ENCODE measurements around the gene SCRG1.

SCRG1 gene

DNA sequence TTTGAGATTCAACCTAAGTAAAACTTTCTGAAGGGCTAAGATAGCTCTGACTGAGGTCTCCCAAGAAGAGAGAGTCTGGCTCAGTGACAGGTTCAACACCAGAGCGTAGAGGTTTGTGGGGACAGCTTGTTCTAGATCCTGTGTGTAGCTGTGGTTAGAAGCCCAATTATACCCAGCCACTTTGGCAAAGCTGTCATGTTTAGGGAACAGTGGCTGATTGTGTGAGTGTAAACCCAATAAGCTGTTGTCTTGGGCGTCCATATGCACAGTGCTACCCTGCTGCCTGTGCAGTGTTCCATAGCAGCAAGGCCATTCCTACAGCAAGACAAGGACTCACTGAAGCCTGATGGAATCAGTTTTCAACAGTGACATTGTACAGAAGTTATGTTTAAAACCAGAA is 11.2 kb upstream of the SCRG1 start:
- DNase-seq = no peak

- DNase-seq = no peak
Measured at GRCh38 chr4:173405840-173406606, 7.1 kb upstream of the SCRG1 start.

DNA sequence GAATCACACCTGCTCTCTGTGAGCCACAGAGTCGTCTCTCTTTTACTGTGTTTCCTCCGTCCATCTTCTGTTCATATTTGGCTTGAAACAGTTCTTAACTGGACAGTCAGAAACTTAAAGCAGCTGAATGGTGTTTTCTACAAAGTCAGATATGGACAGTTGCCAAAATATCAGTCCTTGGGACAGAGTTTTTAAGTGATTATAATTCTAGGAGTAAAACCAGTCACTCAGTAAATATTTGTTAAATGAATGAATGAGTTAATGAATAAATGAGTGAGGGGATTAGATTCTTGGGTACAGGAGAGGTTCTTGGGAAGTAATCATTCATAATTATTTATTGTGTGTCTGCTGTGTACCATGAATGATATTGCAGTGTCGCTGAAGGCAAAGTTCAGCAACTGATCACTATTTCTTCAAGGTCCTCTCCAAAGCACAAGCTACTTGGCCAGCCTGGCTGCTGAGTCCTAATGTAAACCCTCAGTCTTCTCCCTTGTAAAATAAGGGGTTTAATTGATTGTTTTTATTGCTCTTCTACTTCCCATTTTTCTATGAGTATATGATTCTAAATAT is 5.5 kb upstream of the SCRG1 start:
- DNase-seq = no peak

DNA sequence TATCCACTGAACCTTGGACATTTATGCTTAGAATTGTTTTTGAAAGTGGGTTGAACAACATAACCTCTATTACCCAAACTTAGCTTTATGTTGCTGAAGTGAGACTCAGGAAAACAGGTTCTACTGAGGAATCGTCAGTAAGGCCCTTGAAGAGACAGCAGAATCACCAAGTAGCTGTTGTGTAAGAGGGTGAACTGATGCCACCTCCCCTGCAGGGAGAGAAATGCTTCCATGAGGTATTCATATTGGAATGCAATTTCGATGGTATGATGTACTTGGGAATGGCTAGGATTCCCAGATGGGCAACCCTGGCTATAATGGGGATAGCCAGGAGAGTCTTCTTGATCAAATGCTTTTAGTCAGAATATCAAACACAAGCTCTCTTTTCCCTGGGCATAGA is 4.1 kb upstream of the SCRG1 start:
- DNase-seq = no peak

DNA sequence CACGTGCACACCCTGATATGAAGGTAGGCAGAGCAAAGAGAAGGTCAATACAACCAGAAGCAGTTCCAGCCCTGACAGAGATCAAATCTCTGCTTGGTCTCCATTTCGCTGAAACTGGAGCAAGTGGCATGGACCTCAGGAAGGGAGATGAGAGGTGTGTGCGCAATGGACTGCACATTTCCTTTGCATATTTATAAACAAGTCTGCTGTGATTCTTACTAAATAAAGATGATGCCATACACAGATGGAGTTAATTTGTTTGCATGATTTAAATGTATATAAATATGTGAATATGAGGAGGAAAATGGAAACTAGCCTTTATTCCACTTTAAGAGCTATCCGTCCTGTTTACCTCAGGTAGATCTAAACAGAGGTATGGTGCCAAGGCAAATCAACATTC is 2.1 kb upstream of the SCRG1 start:
- no peak for DNase-seq

DNA sequence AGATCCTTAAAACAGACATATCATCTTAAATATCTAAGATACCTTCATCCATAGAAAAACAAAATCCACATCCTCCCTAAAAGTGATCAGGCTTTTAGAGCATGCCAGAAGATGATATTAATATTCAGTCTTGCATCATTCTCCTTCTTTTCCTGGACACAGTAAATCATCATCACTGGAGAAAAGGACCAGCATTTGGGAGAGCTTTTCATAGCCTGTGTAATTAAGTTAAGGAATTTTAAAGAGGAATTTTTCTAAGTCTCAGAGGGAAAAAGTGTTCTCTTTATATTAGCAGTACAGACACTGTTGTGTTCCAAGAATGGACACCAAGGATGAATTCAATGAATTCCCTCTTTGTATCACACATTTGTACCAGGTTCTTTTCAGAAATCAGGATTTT is 696 bp downstream of the SCRG1 start:
- no peak for DNase-seq

DNA sequence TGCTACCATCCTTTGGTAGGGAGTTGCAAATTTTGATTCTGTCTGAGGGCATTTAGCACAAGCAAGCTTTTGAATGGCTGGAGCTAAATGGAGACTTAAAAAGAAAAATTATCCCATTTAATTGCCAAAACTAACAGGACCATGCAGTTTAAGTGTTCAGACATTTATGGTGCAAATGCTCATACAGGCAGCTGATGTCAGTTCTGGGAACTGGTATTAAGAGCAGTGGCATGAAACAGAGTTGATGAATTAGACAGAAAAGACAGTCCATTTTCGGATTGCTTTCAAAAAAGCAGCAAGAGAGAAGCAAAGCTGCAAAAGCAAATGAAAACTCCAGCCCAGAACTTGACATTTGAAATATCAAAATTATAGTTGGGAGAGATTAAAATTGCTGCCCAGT is 1.3 kb downstream of the SCRG1 start:
- no peak for DNase-seq

- no peak for DNase-seq
Measured at GRCh38 chr4:173391701-173392100, 7.2 kb downstream of the SCRG1 start.

DNA sequence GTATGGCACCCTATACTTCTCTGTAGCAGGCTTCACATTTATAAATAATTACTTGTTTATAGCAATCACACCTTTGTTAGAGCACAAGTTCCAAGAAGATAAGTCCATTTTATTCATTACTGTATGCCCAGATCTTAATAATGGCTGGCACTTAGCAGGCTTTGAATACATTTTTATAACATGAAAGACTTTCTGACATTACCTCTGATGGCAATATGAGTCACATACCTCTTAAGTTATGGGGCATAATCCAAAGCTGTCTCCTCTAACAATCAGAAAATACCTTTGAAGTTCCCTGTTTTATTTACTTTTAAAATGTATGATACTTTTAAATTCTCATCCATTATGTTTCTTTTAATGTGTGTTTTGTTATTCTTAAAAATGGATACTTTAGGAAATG is 12.2 kb downstream of the SCRG1 start:
- no peak for DNase-seq

DNA sequence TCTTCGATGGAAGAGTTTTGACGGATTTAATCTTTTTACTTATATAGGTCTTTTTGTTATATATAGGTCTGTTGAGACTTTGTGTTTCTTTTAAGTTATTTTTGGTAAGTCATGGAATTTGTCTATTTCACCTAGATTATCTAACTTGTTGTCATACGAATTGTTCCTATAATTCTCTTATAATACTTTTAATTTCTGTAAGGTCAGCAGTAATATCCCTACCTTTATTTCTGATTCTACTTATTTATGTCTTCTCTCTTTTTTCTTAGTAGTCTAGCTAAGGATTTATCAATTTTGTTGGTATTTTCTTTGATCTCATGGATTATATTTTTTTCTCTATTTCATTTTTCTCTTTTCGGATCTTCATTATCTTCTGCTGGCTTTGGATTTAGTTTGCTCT is 16.6 kb downstream of the SCRG1 start:
- DNase-seq = no peak

GRCh38 chr4:173381610-173382009 is 17.3 kb downstream of the SCRG1 start:
- no peak for DNase-seq

GRCh38 chr4:173380987-173381386 is 17.9 kb downstream of the SCRG1 start:
- no peak for DNase-seq

DNA sequence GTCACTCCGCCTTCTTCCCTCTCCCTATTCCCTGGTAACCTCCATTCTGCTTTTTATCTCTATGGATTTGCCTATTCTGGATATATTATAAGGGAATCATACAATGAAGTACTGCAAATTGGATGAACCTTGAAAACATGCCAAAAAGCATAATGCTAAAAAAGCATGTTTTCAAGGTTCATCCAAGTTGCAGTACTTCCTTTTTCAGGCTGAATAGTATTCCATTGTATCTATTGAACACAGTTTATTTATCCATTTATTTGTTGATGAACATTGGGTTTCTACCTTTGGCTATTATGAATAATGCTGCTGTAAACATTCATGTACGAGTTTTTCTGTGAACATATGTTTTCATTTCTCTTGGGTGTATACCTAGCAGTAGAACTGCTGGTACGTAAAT is 19.0 kb downstream of the SCRG1 start:
- DNase-seq = no peak

DNA sequence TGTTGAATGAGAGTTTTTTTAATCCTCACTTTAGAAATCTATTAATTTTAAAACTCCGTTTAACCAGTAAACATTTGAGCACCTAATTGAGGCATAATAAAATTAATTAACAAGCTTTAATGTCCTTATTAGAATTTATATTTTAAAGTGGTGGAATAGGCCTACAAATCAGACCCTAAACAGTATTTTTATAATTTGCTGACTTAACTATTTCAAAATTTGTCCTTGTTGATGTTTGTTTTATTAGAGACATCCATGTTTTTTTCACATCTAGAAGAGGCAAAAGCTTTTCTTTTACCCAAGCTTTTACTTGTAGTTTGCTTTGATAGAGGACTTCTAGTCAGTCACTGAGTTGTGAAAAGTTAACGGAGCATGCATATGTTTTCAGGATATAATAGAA is 24.3 kb downstream of the SCRG1 start:
- no peak for DNase-seq

DNA sequence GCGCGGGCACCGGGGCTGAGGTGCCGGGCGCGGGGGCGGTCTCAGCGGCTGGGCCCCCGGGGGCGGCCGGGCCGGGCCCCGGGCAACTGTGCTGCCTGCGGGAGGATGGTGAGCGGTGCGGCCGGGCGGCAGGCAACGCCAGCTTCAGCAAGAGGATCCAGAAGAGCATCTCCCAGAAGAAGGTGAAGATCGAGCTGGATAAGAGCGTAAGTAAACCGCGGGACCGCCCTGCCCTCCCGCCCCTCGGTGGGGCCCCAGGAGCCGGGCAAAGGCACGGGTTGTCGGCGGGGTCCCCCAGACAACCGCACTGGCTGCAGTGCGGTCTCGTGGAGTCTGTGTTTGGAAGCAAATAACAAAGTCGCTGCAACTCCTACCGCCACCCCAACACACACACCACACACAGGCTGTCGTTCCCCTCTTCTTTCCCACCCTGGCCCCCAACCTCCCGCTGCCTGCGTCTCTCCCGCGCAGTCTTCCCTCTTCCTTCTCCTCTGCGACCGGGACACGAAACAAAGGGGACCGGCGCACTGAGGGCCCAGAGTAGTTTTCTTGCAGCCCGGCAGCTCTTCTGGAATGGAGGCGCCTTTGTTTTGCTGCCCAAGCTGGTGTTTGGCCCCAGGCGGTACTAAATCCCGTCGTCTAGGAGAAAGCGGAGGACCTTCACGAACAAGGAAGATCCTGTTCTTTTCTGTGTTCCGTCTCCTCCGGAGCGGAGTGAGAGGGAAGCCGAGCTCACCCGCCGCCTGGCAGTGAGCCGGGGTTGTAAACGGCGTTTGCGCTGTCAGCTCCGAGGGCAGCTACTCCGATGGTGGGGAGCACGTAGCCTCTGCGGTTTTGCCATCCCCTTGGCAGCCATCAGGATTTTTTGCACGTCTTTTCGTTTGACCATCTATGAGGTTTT is 27.4 kb downstream of the SCRG1 start:
- DNase-seq = peak; percentile 85

DNA sequence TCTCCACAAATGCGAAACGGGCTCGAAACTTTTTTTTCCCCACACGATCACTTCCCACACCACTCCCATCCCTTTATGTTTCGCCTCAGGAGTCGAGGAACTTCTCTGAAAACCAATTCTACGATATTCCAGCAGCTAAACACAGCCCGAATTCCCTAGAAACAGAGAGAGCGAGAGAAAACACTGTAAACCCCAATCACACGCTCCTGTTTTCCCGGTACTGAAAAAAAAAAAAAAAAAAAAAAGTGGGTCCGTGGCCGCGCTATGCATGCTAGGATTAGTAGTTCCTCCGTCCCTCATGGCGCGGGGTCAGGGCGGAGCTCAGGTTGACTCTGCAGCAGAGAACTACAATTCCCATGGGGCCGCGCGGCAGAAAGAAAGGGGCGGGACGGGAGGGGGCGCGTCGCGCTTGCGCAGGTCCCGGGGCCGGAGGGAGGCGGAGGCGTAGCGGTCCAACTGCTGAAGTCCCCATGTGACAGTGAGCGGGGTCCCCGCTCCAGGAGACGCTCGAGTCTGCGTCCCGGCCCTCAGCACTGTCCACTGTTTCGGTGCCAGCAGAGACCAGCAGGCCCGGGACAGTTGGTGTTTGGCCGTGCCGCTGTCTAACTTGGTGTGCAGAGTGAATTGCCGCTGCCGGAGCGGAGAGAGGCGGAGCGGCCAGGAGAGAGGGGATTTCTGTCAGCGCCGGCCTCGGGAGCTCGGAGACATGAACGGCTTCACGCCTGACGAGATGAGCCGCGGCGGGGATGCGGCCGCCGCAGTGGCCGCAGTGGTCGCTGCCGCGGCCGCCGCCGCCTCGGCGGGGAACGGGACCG is 28.2 kb downstream of the SCRG1 start, which contains the start of gene SAP30:
Gene SAP30 (plus strand): TSS at position 478 of the 815 bp plus-strand sequence. CDS start 229 bp downstream, at position 707.
- peak; percentile 99 for DNase-seq

DNA sequence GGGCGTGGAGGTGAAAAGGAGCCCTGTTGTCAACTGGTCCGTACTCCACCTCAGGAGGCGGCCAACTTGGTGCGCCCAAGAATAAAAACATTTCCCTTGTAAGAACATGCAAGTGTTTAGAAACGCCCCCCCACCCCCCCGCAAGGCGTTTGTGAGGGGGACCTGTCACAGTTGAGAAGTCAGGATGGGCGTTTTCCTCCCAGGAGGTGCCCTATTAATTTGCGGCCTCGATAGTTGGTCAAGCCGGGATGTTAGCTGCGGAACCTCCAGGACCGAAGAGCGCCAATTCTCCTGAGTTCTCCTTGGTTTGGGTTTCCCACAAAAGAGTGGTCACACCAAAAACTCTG is 28.8 kb downstream of the SCRG1 start:
- peak; percentile 80 for DNase-seq

DNA sequence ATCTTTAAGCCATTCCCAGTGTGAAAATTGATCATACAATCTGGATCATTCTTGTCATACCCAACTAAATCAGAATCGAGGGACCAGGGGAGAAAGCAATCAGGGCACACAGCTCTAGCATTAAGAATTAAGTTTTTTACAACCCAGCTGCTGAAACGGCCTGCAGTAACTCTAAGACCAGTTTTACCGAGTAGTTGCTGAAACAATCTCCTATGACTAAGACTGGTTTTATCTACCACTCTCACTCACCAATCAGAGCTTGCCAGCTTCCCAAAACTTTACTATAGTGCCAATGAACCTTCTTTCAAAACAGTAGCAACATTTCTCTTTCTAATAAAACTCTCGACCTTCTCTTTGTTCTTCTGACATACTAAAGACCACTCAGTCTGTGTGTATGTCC is 31.0 kb downstream of the SCRG1 start:
- DNase-seq = peak; percentile 66

DNA sequence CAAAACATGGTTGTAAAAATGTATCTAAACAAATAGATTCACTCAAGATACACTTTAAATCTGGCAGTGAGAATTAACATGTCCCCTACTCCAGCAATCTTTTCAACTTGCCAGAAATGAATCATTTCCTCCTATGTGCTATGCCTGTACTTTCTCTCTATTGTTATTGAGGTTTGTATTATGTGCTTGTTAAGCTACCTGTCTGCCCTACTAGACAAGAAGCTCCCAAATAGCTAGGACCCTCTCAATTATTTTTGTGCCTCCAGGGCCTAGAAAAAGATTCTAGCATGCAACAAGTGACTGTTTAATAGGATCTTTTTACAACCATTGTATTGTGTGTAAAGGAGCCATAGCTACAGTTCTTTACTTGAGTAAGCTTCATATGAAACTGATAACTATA is 31.6 kb downstream of the SCRG1 start:
- DNase-seq = no peak

DNA sequence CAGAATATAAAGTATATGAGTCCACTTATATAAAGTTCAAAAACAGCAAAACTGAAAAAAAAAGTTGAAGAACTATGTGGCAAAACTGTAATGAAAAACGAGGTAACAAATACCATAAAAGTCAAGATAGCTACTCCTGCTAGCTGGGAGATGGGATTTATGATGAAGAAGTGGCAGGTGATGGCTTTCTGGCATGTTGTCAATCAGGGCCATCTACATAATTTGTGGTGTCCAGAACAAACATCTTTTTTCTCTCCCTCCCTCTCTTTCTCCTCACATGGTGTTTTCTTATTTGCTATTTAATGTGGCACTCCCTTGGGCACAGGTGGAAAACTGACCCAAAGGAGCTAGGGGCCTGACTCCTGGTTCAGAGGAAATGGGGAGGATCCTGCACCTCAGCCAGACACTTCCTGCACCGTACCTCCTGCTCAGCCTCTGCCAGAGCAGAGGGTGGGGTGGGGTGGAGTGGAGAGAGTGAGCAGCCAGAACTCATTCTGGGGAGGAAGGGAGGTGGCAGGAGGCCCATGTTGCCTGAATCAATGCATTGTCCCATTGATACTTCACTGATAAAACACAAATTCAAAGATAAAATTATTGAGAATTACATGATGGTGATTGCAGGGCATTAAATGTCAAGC is 33.4 kb downstream of the SCRG1 start:
- DNase-seq = no peak

DNA sequence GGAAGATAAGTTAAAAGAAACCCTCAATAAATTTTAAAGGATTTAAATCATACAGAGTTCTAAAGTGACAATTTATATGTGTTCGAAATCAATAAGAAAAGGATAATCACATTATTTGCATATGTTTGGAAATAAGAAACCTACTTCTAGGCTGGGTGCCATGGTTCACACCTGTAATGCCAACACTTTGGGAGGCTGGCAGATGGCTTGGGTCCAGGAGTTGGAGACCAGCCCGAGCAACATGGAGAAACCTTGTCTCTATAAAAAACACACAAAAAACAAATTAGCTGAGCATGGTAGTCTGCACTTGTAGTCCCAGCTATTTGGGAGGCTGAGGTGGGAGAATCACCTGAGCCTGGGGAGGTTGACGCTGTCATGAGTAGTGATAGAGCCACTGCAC is 36.2 kb downstream of the SCRG1 start:
- DNase-seq = no peak

DNA sequence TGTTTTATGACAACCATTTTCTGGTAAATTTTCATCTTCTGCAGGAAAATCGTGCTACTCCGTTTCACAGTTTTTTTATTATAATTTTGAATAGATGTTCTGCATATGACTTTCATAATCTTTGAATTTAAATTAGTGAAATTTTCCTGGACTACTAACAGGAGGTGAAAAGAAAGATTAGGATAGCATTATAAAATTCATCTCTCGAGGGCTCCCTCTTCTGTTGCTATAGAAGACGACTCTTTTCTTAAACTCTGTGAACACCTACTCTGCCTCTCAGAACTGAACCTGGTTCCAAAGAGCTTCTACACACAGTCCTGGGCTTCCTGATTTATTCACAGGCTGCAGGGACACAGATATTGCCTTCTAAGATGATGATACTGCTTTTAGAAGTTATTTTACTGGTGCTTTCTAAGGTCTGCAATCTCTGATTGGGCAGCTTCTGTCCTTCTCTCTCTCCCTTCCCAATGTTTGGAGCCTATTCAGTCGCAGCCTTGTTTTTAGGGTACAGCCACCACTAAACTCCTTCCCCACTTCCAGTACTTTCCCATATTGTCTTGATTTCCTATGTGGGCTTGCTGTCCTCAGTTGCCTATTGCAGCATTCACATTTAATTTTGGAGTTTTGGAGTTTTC is 38.2 kb downstream of the SCRG1 start:
- peak; percentile 55 for DNase-seq
